GM12891 (cell line): Measurements from ENCODE around the gene PRKN.

Experiments used
- POLR2A ChIP-seq: IDR thresholded peaks from 2 replicates; pipeline ENCODE4 v1.6.1; 2011; ENCODE audit warnings: low read depth, low read length, control low read depth
- POLR2AphosphoS5 ChIP-seq: IDR thresholded peaks from 2 replicates; pipeline ENCODE4 v1.6.1; 2011; ENCODE audit warnings: low read depth, low read length, control low read depth

GRCh38 chr6:162560891-162561290 lies 166.7 kb downstream of the PRKN start:
- TF ChIP-seq POLR2A (no peak), POLR2AphosphoS5 (no peak)
